SK-N-SH (cell line): ENCODE data around the gene USP48.

Experiments
- MXI1 ChIP-seq: IDR thresholded peaks from 2 replicates; pipeline ENCODE4 v1.6.1; 2012; ENCODE audit warnings: mild to moderate bottlenecking, low read depth, low read length, improper control_type of control experiment
- TCF12 ChIP-seq: IDR thresholded peaks from 2 replicates; pipeline ENCODE4 v1.4.0; 2012
- TF ChIP-seq, protein P1 (sequence below): fragments of 200-600 bp; sonication (generic); IDR thresholded peaks from 2 replicates; pipeline ENCODE4 v1.6.1; 2017; ENCODE audit warnings: antibody characterized with exemption, mild to moderate bottlenecking, moderate library complexity
- TF ChIP-seq, protein P2 (sequence below): IDR thresholded peaks from 2 replicates; pipeline ENCODE4 v1.6.1; 2012; ENCODE audit warnings: mild to moderate bottlenecking, low read depth, low read length, moderate library complexity
- TF ChIP-seq, protein P3 (sequence below): IDR thresholded peaks from 2 replicates; pipeline ENCODE4 v1.4.0; 2012; ENCODE audit warnings: low read depth, borderline replicate concordance

DNA sequence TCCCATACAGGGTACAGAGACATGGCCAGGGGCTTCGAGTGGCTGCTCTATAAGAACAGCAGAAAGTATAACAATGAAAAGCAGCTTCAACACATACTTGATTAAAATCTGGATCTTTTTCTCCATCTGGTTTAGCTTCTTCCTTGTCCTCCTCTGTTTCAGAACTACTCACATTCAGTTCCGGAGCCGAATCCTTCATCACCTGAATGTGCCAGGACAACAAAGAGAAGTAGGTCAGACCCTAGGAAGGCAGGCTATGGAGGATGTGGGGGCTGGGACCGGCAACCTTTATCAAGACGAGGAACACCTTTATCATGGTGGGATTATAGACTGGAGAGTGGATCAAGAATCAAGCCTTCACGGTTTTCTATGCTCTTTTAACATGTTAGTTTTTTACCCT is 81.5 kb downstream of the USP48 start:
- TF ChIP-seq TCF12 (no peak), MXI1 (no peak)
- TF ChIP-seq, protein P1, sequence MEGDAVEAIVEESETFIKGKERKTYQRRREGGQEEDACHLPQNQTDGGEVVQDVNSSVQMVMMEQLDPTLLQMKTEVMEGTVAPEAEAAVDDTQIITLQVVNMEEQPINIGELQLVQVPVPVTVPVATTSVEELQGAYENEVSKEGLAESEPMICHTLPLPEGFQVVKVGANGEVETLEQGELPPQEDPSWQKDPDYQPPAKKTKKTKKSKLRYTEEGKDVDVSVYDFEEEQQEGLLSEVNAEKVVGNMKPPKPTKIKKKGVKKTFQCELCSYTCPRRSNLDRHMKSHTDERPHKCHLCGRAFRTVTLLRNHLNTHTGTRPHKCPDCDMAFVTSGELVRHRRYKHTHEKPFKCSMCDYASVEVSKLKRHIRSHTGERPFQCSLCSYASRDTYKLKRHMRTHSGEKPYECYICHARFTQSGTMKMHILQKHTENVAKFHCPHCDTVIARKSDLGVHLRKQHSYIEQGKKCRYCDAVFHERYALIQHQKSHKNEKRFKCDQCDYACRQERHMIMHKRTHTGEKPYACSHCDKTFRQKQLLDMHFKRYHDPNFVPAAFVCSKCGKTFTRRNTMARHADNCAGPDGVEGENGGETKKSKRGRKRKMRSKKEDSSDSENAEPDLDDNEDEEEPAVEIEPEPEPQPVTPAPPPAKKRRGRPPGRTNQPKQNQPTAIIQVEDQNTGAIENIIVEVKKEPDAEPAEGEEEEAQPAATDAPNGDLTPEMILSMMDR, result no peak
- TF ChIP-seq, protein P2, sequence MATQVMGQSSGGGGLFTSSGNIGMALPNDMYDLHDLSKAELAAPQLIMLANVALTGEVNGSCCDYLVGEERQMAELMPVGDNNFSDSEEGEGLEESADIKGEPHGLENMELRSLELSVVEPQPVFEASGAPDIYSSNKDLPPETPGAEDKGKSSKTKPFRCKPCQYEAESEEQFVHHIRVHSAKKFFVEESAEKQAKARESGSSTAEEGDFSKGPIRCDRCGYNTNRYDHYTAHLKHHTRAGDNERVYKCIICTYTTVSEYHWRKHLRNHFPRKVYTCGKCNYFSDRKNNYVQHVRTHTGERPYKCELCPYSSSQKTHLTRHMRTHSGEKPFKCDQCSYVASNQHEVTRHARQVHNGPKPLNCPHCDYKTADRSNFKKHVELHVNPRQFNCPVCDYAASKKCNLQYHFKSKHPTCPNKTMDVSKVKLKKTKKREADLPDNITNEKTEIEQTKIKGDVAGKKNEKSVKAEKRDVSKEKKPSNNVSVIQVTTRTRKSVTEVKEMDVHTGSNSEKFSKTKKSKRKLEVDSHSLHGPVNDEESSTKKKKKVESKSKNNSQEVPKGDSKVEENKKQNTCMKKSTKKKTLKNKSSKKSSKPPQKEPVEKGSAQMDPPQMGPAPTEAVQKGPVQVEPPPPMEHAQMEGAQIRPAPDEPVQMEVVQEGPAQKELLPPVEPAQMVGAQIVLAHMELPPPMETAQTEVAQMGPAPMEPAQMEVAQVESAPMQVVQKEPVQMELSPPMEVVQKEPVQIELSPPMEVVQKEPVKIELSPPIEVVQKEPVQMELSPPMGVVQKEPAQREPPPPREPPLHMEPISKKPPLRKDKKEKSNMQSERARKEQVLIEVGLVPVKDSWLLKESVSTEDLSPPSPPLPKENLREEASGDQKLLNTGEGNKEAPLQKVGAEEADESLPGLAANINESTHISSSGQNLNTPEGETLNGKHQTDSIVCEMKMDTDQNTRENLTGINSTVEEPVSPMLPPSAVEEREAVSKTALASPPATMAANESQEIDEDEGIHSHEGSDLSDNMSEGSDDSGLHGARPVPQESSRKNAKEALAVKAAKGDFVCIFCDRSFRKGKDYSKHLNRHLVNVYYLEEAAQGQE, result no peak
- TF ChIP-seq, protein P3, sequence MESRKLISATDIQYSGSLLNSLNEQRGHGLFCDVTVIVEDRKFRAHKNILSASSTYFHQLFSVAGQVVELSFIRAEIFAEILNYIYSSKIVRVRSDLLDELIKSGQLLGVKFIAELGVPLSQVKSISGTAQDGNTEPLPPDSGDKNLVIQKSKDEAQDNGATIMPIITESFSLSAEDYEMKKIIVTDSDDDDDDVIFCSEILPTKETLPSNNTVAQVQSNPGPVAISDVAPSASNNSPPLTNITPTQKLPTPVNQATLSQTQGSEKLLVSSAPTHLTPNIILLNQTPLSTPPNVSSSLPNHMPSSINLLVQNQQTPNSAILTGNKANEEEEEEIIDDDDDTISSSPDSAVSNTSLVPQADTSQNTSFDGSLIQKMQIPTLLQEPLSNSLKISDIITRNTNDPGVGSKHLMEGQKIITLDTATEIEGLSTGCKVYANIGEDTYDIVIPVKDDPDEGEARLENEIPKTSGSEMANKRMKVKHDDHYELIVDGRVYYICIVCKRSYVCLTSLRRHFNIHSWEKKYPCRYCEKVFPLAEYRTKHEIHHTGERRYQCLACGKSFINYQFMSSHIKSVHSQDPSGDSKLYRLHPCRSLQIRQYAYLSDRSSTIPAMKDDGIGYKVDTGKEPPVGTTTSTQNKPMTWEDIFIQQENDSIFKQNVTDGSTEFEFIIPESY, result no peak
